Left ventricle myocardium superior (tissue), 1 donor: ENCODE data around the gene ZNF213. TPM values are rescaled to one million over a fixed set of nuclear protein-coding genes. Genes with fewer than 3 reads are reported as not detected.
A peak's percentile ranks its signal among the peaks of the same experiment; 100 is the strongest.

Experiments
- ATAC-seq: fragments of 200-7000 bp; cut with Tn5 transposase; one replicate; pipeline ENCODE4 v1.9.1; 2020; ENCODE audit warnings: mild to moderate bottlenecking, moderate library complexity
- DNase-seq: peaks from one replicate; pipeline ENCODE4 v3.0.0-alpha.2; 2020
- intact Hi-C: fragments of 100-400 bp; cut with micrococcal nuclease; formaldehyde crosslinking; loops from one replicate; pipeline ENCODE4 v1.11.0; 2022
- long read RNA-seq: library from polyadenylated mRNA; unstranded; transcript quantifications from one replicate; pipeline ENCODE4 v2.0.0, GENCODE V29; 2021
- total RNA-seq: library from RNA; stranded (reverse); fragmentation: NEBNext Ultra II Directional; extraction: Animal tissue kit (Norgen Biotek cat#: 25700); gene quantifications from one replicate; pipeline ENCODE4 v1.2.1, GENCODE V29; 2021
- donor health status: DM: no; HTN: yes; CAD: no; lungs with severe emphysema.

Gene ZNF213
- 7.1 TPM for total RNA-seq
- long read RNA-seq, partial matches to known transcripts: 0 of 13 reads
- long read RNA-seq, other reads (novel, unspliced or antisense): 12 of 13 reads

GRCh38 chr16:3134338-3135125, at the start of gene ZNF213:
Gene ZNF213, plus strand, starts transcription at chr16:3135029. Its CDS starts 2,252 bp downstream, at chr16:3137281.
- DNase-seq (peak; percentile 95), ATAC-seq (peak; percentile 96)
- intact Hi-C loops: no loop called here

DNA sequence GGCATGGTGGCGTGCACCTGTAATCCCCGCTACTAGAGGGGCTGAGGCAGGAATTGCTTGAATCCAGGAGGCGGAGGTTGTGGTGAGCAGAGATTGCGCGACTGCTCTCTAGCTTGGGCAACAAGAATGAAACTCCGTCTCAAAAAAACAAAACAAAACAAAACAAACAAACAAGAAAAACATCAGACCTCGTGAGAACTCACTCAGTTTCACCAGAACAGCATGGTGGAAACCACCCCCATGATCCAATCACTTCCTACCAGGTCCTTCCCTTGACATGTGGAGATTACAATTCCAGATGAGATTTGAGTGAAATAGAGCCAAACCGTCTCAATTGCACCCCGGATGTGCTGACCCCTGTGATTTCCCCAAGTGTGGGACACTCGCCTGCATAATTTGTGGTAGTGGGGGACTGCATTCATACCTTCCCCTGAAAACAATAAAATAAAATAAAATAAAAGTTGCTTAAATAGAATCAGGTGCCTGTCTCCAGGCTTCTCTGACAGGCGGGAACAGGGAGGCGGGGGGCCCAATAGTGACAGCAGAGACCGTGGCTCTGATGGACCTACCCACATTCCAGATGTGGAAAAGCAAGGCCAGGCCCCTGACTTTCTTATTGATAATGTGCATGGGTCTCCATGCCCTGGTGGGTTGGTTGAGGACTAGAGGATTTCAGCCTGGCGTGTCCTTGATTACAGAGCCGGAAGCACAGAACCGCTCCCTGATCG, 48.8 kb upstream of the ZNF213 start:
- no peak for DNase-seq
- no peak for ATAC-seq
- intact Hi-C loops: no loop called here

DNA sequence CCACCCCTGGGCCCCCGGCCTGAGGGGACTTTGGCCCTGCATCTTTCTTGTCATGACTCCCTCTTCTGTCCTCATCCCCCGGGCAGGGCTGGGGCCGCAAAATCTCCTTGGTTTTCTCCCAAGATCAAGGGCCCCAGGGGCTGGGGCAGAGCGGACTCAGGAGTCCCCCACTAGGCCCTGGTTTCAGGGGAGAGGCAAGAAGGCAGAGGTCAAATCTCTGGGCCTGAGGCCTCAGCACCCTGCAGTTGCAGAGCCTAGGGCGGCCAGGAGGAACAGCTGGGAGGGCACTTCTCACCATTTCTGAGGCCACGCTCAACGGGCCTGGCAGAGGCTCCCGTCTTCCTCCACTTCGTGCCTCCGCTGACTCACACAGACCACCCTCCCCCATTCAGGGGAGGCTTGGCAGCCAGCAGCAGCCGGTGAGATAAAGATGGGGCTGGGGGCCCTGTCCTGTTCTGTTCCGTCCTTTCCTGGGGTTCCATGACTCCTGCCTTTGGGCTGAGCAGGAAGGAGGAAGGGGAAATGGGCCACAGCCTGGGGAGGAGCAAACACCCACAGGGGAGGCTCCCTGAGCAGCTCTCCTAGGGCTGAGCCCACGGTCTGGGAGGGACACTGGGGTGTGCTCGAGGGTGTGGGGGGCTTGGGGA, 48.1 kb upstream of the ZNF213 start:
- no peak for DNase-seq
- peak; percentile 67 for ATAC-seq
- intact Hi-C loops: no loop called here

DNA sequence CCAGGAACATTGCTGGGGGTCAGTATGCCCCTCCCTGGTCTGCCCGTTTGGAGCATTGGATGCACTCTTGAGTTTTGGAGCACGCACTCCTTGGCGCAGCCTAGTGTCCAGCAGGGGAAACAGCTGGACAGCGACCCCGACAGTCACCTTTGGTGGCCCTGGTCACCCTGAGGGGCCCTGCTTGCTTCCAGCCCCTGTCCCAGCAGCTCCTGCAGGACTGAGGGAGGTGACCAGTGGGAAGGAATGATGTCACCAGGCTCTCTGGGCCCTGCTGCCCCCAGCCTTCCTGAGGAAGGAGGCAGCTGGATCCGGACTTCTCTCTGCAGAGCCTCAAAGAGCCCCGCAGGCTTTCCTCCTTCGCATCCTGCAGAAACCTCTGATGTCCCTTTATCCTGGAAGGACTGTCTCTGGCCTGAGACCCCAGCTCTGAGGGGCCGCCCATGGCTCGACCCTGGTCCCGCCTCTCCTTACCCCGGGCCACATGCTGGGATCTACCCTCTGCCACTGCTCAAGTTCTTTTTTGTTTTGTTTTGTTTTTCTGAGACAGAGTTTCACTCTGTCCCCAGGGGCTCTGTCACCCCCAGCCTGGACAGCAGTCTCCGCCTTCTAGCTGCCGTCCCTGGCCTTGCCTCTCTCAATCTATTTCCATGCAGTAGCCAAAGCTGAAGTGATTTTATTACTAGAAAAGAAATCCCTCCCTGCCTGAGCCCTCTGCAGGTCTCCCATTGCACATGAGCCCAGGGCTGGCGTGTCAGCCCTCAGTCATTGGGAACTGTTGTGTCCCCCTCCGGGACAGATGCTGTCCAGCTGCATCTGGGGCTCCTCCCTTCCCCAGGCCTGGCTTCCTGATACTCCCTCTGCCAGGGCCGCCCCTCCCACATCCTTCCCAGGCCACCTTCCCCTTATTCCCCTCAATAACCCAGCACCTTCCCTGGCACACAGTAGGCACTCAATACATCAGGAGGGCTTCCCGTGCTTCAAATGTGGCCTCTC, 47.3 kb upstream of the ZNF213 start:
- peak; percentile 60 for DNase-seq
- ATAC-seq: peak; percentile 72
- intact Hi-C loops: no loop called here

GRCh38 chr16:3088450-3088849, 46.4 kb upstream of the ZNF213 start:
- intact Hi-C loops: no loop called here
- DNase-seq (no peak), ATAC-seq (no peak)

DNA sequence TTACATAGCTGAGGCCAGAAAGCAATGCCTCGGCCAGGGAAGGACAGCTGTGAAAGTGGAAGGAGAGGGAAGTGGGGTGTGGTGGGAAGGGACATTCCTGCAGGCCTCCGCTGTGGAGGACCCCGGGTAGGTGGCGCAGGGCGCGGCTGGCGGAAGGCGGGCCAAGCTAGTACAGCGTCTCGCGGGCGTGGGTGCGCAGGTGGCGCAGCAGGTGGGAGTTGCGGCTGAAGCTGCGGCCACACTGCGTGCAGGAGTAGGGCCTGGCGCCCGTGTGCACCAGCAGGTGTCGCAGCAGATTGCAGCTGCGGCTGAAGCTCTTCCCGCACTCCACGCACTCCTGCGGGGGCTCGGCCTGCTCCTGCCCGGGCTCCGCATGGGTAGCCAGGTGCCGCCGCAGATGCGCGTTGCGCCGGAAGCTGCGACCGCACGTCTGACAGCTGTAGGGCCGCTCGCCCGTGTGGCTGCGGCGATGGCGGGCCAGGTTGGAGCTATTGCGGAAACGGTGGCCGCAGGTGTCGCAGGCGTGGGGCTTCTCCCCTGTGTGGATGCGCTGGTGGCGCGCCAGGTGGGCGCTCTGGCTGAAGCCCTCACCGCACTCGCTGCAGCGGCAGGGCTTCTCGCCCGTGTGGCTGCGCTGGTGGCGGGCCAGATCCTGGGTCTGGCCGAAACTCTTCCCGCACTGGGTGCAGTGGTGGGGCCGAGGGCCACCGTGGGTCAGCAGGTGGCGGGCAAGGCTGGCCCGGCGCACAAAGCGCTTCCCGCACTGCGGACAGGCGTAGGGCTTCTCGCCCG, 45.7 kb upstream of the ZNF213 start:
- DNase-seq (no peak), ATAC-seq (no peak)
- intact Hi-C loops: no loop called here

DNA sequence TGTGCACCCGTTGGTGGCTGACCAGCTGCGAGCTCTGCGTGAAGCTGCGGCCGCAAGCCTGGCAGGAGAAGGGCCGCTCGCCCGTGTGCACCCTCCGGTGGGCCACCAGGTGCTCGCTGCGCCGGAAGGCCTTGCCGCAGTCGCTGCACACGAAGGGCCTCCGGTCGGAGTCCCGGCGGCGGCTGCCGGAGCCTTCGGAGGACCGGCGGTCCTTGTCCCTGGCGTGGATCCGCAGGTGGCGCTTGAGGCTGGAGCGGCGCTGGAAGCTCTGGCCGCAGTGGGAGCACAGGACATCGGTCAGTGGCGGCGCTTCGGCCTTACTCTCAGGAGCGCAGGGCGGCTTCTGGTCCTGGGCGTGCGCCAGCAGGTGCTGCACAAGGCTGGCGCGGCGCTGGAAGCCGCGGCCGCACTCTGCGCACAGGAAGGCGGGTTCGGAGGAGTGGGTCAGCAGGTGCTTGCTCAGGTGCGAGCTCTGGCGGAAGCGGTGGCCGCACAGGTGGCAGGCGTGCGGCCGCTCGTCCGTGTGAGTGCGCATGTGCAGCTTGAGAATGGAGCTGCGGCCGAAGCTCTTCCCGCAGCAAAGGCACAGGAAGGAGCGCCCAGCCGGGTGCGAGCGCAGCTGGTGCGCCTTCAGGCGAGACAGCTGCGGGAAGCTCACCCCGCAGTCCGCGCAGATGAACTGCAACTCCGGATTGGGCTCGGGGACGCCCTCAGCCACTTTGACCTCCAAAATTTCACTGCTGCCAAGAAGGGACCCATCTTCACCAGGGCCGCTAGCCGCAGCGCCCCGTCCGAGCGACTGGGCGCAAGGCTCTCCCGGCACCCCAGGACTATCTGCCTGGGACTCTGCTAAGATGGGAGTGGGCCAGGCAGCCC, 44.9 kb upstream of the ZNF213 start:
- no peak for ATAC-seq
- no peak for DNase-seq
- intact Hi-C loops: no loop called here

DNA sequence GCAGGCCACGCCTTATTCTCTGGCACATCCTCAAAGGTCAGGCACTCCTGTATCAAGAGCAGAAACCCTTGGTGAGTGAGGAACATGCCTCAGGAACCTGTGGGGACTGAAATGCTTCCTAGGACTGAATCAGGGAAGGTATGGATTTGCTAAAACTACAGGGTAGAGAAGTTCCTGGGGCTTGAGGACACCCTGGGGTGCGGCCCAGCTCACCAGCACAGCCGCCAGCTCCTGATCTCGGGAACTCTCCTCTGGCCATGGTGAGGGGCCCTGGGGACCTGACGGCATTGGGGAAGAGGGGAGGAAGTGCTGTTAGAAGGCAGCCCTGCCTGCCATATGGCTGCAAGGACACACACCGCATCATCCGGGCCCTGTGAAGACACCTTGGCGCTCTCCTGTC, 43.3 kb upstream of the ZNF213 start:
- ATAC-seq: no peak
- no peak for DNase-seq
- intact Hi-C loops: no loop called here

GRCh38 chr16:3092501-3092941, 42.3 kb upstream of the ZNF213 start:
- DNase-seq: no peak
- intact Hi-C loops: no loop called here
- no peak for ATAC-seq

- intact Hi-C loops: no loop called here
Observed at GRCh38 chr16:3094289-3095027, 40.4 kb upstream of the ZNF213 start.

GRCh38 chr16:3095869-3096268, 39.0 kb upstream of the ZNF213 start:
- DNase-seq (no peak), ATAC-seq (peak; percentile 19)
- intact Hi-C loops: no loop called here

More at GRCh38 chr16:3094289-3095027, 40.4 kb upstream of the ZNF213 start:
- DNase-seq: no peak
- ATAC-seq: no peak

- DNase-seq (no peak), ATAC-seq (no peak)
- intact Hi-C loops: no loop called here
Observed at GRCh38 chr16:3096362-3096761, 38.5 kb upstream of the ZNF213 start.

- ATAC-seq: no peak
- no peak for DNase-seq
- intact Hi-C loops: no loop called here
Observed at GRCh38 chr16:3097266-3097665, 37.6 kb upstream of the ZNF213 start.

GRCh38 chr16:3098459-3099394, 36.1 kb upstream of the ZNF213 start, which contains the start of gene ZSCAN10:
Gene ZSCAN10, minus strand, starts transcription at chr16:3099294. Its CDS starts 6,357 bp downstream, at chr16:3092937.
- no peak for ATAC-seq
- intact Hi-C loops: no loop called here
- DNase-seq: no peak

DNA sequence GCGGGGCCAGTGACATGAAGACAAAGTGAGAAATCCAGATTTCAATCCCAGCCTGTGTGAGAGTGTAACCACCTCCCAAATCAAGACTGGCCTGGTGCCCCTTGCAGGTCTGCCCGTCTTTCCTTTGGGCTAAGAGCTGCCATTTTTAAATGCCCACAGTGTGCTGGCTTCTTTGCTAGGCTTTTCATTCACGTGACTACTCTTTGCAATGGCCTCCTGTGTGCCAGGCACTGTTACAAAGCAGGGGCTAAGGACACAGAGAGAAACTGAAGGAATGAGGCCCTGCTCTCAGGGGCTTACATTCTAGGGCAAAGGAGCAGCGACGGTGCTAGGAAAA, 35.5 kb upstream of the ZNF213 start:
- intact Hi-C loops: no loop called here
- DNase-seq: no peak
- ATAC-seq: no peak
